HUES64 (cell line): ENCODE measurements around the gene TM4SF20. TPM values are rescaled to one million over a fixed set of nuclear protein-coding genes. Genes with fewer than 3 reads are reported as not detected.

Experiments
- H3K27ac ChIP-seq: 2 replicates; pipeline ENCODE4 v1.7.0; 2013; ENCODE audit warnings: low read depth, low read length, inconsistent platforms
- H3K27me3 ChIP-seq: 2 replicates; pipeline ENCODE4 v1.6.1; 2013; ENCODE audit warnings: mild to moderate bottlenecking, low read length; ENCODE audit not compliant: insufficient read depth
- H3K36me3 ChIP-seq: 2 replicates; pipeline ENCODE4 v1.6.1; 2013; ENCODE audit warnings: mild to moderate bottlenecking, low read length; ENCODE audit not compliant: insufficient read depth
- H3K4me1 ChIP-seq: 2 replicates; pipeline ENCODE4 v1.6.1; 2013; ENCODE audit warnings: mild to moderate bottlenecking, low read length, moderate library complexity; ENCODE audit not compliant: insufficient read depth
- H3K4me3 ChIP-seq: 2 replicates; pipeline ENCODE4 v1.5.1; 2013; ENCODE audit warnings: mild to moderate bottlenecking, low read length, moderate library complexity
- H3K9ac ChIP-seq: 2 replicates; pipeline ENCODE4 v1.6.1; 2013; ENCODE audit warnings: mild to moderate bottlenecking, low read depth, low read length
- H3K9me3 ChIP-seq: 2 replicates; pipeline ENCODE4 v1.6.1; 2013; ENCODE audit warnings: low read depth, low read length; ENCODE audit not compliant: insufficient read depth
- WGBS: fragments of 150-250, 120-280 bp; methylation state at CpG from one replicate; pipeline ENCODE4 v1.1.7; 2013; ENCODE audit warnings: missing lambda C conversion rate; 5-methylcytosine and 5-hydroxymethylcytosine counted together
- polyA plus RNA-seq, 2 experiments: library from polyadenylated mRNA; stranded (reverse); fragments of 50-300 nt; gene quantifications; one replicate each; pipeline ENCODE4 v1.2.3, GENCODE V29; 2013

Gene TM4SF20
- not detected for polyA plus RNA-seq (2013, experiment 1 of 2)
- not detected for polyA plus RNA-seq (2013, experiment 2 of 2)

GRCh38 chr2:227379095-227379494, at the start of gene TM4SF20:
Gene TM4SF20, minus strand, starts transcription at chr2:227379306. Its CDS starts 38 bp downstream, at chr2:227379268.
- no peaks in the 10 kb centered on the region for H3K27me3 ChIP-seq
- H3K4me3 ChIP-seq = no peak within 1 kb of the TSS
- no peak within 1 kb of the TSS for H3K9ac ChIP-seq
- no peak within 1 kb of the TSS for H3K27ac ChIP-seq
- WGBS = 98% methylated on average over 4 of the region's 4 CpGs
- peaks cover 4% of the 10 kb centered on the region; the same call in 1 of the 2 replicates for H3K4me1 ChIP-seq
- H3K36me3 ChIP-seq = no peaks in the 10 kb centered on the region
- H3K9me3 ChIP-seq = no peaks in the 10 kb centered on the region

GRCh38 chr2:227428731-227429285, 49.7 kb upstream of the TM4SF20 start:
- H3K9me3 ChIP-seq = peaks cover 17% of the 10 kb centered on the region
- no peaks in the 10 kb centered on the region for H3K27me3 ChIP-seq
- H3K36me3 ChIP-seq = 0 out of 2 replicates have a peak, but pooled peaks cover 2% of the 10 kb centered on the region
- no peak overlapping the region for H3K4me3 ChIP-seq
- no peak overlapping the region for H3K27ac ChIP-seq
- 93% methylated on average over 8 of the region's 8 CpGs for whole genome bisulfite sequencing
- H3K9ac ChIP-seq = no peak overlapping the region
- H3K4me1 ChIP-seq = no peaks in the 10 kb centered on the region

GRCh38 chr2:227423656-227424499, 44.8 kb upstream of the TM4SF20 start:
- H3K9me3 ChIP-seq = no peaks in the 10 kb centered on the region
- WGBS = 76% methylated on average over 10 of the region's 10 CpGs
- no peak overlapping the region for H3K4me3 ChIP-seq
- H3K36me3 ChIP-seq = no peaks in the 10 kb centered on the region
- H3K27ac ChIP-seq = no peak overlapping the region
- no peak overlapping the region for H3K9ac ChIP-seq
- H3K27me3 ChIP-seq = no peaks in the 10 kb centered on the region
- no peaks in the 10 kb centered on the region for H3K4me1 ChIP-seq

- Histone ChIP-seq H3K4me1 (no peaks in the 10 kb centered on the region), H3K27me3 (no peaks in the 10 kb centered on the region), H3K36me3 (no peaks in the 10 kb centered on the region), H3K9me3 (no peaks in the 10 kb centered on the region), H3K27ac (no peak overlapping the region), H3K9ac (no peak overlapping the region), H3K4me3 (no peak overlapping the region)
- 93% methylated on average over 15 of the region's 15 CpGs for WGBS
Measured at GRCh38 chr2:227420087-227421052, 41.3 kb upstream of the TM4SF20 start.

GRCh38 chr2:227416701-227417100, 37.6 kb upstream of the TM4SF20 start:
- Histone ChIP-seq H3K4me1 (no peaks in the 10 kb centered on the region), H3K9me3 (no peaks in the 10 kb centered on the region), H3K4me3 (no peak overlapping the region), H3K36me3 (no peaks in the 10 kb centered on the region), H3K27me3 (no peaks in the 10 kb centered on the region), H3K9ac (no peak overlapping the region), H3K27ac (no peak overlapping the region)
- WGBS = 95% methylated on average over 4 of the region's 4 CpGs

GRCh38 chr2:227415538-227416424, 36.7 kb upstream of the TM4SF20 start:
- Histone ChIP-seq H3K36me3 (no peaks in the 10 kb centered on the region), H3K9me3 (no peaks in the 10 kb centered on the region), H3K4me1 (no peaks in the 10 kb centered on the region), H3K9ac (no peak overlapping the region), H3K4me3 (no peak overlapping the region), H3K27ac (no peak overlapping the region), H3K27me3 (no peaks in the 10 kb centered on the region)
- 97% methylated on average over 8 of the region's 10 CpGs for WGBS

- no peaks in the 10 kb centered on the region for H3K36me3 ChIP-seq
- H3K4me1 ChIP-seq = no peaks in the 10 kb centered on the region
- no peaks in the 10 kb centered on the region for H3K9me3 ChIP-seq
- H3K9ac ChIP-seq = no peak overlapping the region
- H3K27me3 ChIP-seq = no peaks in the 10 kb centered on the region
- no peak overlapping the region for H3K4me3 ChIP-seq
- H3K27ac ChIP-seq = no peak overlapping the region
- 94% methylated on average over 3 of the region's 3 CpGs for WGBS
Measured at GRCh38 chr2:227414846-227415245, 35.7 kb upstream of the TM4SF20 start.

GRCh38 chr2:227413371-227413770, 34.3 kb upstream of the TM4SF20 start:
- H3K27ac ChIP-seq = no peak overlapping the region
- no peaks in the 10 kb centered on the region for H3K27me3 ChIP-seq
- no peaks in the 10 kb centered on the region for H3K4me1 ChIP-seq
- H3K36me3 ChIP-seq = no peaks in the 10 kb centered on the region
- no peak overlapping the region for H3K9ac ChIP-seq
- WGBS = 92% methylated on average over 8 of the region's 8 CpGs
- no peaks in the 10 kb centered on the region for H3K9me3 ChIP-seq
- no peak overlapping the region for H3K4me3 ChIP-seq

GRCh38 chr2:227412877-227413276, 33.8 kb upstream of the TM4SF20 start:
- no peaks in the 10 kb centered on the region for H3K36me3 ChIP-seq
- no peak overlapping the region for H3K27ac ChIP-seq
- H3K4me3 ChIP-seq = no peak overlapping the region
- H3K27me3 ChIP-seq = no peaks in the 10 kb centered on the region
- 98% methylated on average over 5 of the region's 5 CpGs for WGBS
- no peaks in the 10 kb centered on the region for H3K4me1 ChIP-seq
- H3K9me3 ChIP-seq = no peaks in the 10 kb centered on the region
- H3K9ac ChIP-seq = no peak overlapping the region

- H3K36me3 ChIP-seq = no peaks in the 10 kb centered on the region
- no peak overlapping the region for H3K9ac ChIP-seq
- H3K27me3 ChIP-seq = no peaks in the 10 kb centered on the region
- H3K27ac ChIP-seq = no peak overlapping the region
- H3K4me3 ChIP-seq = no peak overlapping the region
- H3K4me1 ChIP-seq = no peaks in the 10 kb centered on the region
- no peaks in the 10 kb centered on the region for H3K9me3 ChIP-seq
- 67% methylated on average over 3 of the region's 3 CpGs for WGBS
Measured at GRCh38 chr2:227411990-227412350, 32.9 kb upstream of the TM4SF20 start.
